SU-DHL-6 (cell line): ENCODE measurements around the gene CLIC5.

Experiments
- H2AFZ ChIP-seq: fragments of 200-600 bp; sonication (generic); 2 replicates; pipeline ENCODE4 v1.6.1; 2014; ENCODE audit warnings: low read depth, mild to moderate bottlenecking, moderate library complexity, mixed read lengths, antibody characterized with exemption, low read length; ENCODE audit not compliant: severe bottlenecking
- H3F3A ChIP-seq: fragments of 200-600 bp; shearing (Covaris generic); 2 replicates; pipeline ENCODE4 v1.6.0; 2016; ENCODE audit warnings: antibody characterized with exemption, mild to moderate bottlenecking; ENCODE audit not compliant: insufficient read depth
- H3K27ac ChIP-seq: fragments of 200-600 bp; sonication (generic); 2 replicates; pipeline ENCODE4 v1.5.1; 2016; ENCODE audit warnings: low read depth, mild to moderate bottlenecking, low read length, moderate library complexity, mixed read lengths
- H3K27me3 ChIP-seq: fragments of 200-600 bp; sonication (generic), shearing (Covaris generic); 2 replicates; pipeline ENCODE4 v1.6.0; 2014; ENCODE audit warnings: mild to moderate bottlenecking, low read length
- H3K36me3 ChIP-seq: fragments of 200-600 bp; sonication (generic); 2 replicates; pipeline ENCODE4 v1.6.1; 2014; ENCODE audit warnings: mild to moderate bottlenecking, low read length, mixed read lengths
- H3K4me2 ChIP-seq: fragments of 300-600, 200-600 bp; shearing (Covaris generic), sonication (generic); 2 replicates; pipeline ENCODE4 v1.6.0; 2014; ENCODE audit warnings: low read length, low read depth, mild to moderate bottlenecking; ENCODE audit not compliant: poor library complexity, severe bottlenecking
- H3K4me3 ChIP-seq: fragments of 200-600 bp; sonication (generic); 2 replicates; pipeline ENCODE4 v1.5.1; 2014; ENCODE audit warnings: antibody characterized with exemption, low read length, mild to moderate bottlenecking, mixed read lengths; ENCODE audit not compliant: insufficient read depth, poor library complexity, severe bottlenecking
- H3K79me2 ChIP-seq: fragments of 200-600 bp; sonication (generic); 2 replicates; pipeline ENCODE4 v1.6.1; 2014; ENCODE audit warnings: mild to moderate bottlenecking, low read length, moderate library complexity; ENCODE audit not compliant: insufficient read depth
- H3K9ac ChIP-seq: fragments of 200-600 bp; sonication (generic); 2 replicates; pipeline ENCODE4 v1.7.0; 2014; ENCODE audit warnings: mild to moderate bottlenecking, low read length
- H3K9me2 ChIP-seq: fragments of 200-600 bp; sonication (generic); replicated peaks from 2 replicates; pipeline ENCODE4 v1.6.1; 2014; ENCODE audit warnings: low read length; ENCODE audit not compliant: insufficient read depth
- H3K9me3 ChIP-seq: fragments of 200-600 bp; sonication (generic); 2 replicates; pipeline ENCODE4 v1.6.1; 2014; ENCODE audit warnings: low read length, mixed read lengths; ENCODE audit not compliant: insufficient read depth
- H4K20me1 ChIP-seq: fragments of 200-600 bp; sonication (generic); 2 replicates; pipeline ENCODE4 v1.6.1; 2014; ENCODE audit warnings: low read depth, mild to moderate bottlenecking, antibody characterized with exemption, low read length, moderate library complexity, mixed read lengths
- CTCF ChIP-seq: fragments of 200-600 bp; sonication (generic); IDR thresholded peaks from one replicate; pipeline ENCODE4 v1.5.1; 2017; ENCODE audit warnings: antibody characterized with exemption, mild to moderate bottlenecking, low read length, moderate library complexity; ENCODE audit not compliant: insufficient read depth, poor library complexity, severe bottlenecking
- EZH2phosphoT487 ChIP-seq: fragments of 200-600 bp; sonication (generic), shearing (Covaris generic); conservative IDR thresholded peaks from 2 replicates; pipeline ENCODE4 v1.6.1; 2018; ENCODE audit warnings: mild to moderate bottlenecking, antibody characterized with exemption, low read length, moderate library complexity, mixed read lengths

Gene CLIC5

GRCh38 chr6:45896783-45897441, 118.7 kb downstream of the CLIC5 start:
- Histone ChIP-seq H3K79me2 (no peaks in the 10 kb centered on the region), H3F3A (no peaks in the 10 kb centered on the region), H2AFZ (no peak overlapping the region), H4K20me1 (no peaks in the 10 kb centered on the region), H3K9ac (no peak overlapping the region), H3K4me3 (no peak overlapping the region), H3K9me2 (no peaks in the 10 kb centered on the region), H3K27ac (no peak overlapping the region), H3K27me3 (no peaks in the 10 kb centered on the region), H3K4me2 (no peak overlapping the region), H3K36me3 (no peaks in the 10 kb centered on the region), H3K9me3 (no peaks in the 10 kb centered on the region)
- no peak for TF ChIP-seq CTCF
- TF ChIP-seq EZH2phosphoT487, result no peak

DNA sequence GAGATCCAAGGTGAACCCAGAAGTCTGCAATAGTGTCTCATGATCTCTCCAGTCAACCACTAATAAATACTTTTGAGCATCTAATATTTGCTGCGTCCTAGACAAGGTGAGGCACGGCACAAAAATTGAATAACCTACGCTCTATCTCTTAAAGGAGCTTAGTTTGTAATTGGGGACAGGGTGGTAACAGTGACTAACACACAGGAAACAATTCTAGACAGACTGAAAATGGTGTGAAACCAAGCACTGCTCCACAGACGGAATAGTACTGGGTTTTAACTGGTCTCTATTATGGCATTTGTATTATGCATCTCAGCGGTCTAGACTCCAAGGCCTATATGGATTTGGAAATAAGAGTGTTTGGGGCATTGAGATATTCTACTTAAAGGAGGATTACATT, 120.1 kb downstream of the CLIC5 start:
- H3K27ac ChIP-seq, result no peak overlapping the region
- no peak overlapping the region for H3K4me3 ChIP-seq
- no peaks in the 10 kb centered on the region for H3K9me2 ChIP-seq
- H3F3A ChIP-seq, result no peaks in the 10 kb centered on the region
- no peaks in the 10 kb centered on the region for H3K79me2 ChIP-seq
- H3K9ac ChIP-seq, result no peak overlapping the region
- no peaks in the 10 kb centered on the region for H3K27me3 ChIP-seq
- no peak overlapping the region for H3K4me2 ChIP-seq
- H3K36me3 ChIP-seq, result no peaks in the 10 kb centered on the region
- H2AFZ ChIP-seq, result no peak overlapping the region
- no peaks in the 10 kb centered on the region for H4K20me1 ChIP-seq
- H3K9me3 ChIP-seq, result no peaks in the 10 kb centered on the region
- no peak for TF ChIP-seq CTCF
- TF ChIP-seq EZH2phosphoT487, result no peak

DNA sequence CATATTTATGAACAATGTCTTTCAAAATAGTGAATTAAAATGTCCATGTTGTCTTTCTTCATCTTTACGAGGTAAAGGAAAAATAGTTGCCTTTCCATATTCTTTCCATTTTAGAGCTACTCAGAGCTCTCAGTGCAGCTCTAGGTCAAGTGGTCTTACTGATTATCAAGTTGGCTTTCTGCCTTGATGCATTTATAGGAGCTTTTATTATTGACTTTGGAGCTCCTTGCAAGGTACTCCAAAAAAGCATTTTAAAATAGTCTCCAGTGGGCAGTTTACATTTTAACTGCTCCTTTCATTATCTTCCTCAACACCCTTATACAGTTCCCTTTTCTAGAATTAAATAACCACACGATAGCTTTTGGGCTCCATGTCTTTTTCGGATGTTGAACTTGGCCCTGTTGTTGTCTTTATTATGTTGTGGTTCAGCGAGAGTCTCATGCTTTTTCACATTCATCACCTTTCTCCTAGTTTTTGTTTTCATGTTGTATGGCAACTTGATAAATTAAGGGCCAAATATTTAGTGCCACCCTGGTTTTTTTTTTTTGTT, 122.9 kb downstream of the CLIC5 start:
- H3F3A ChIP-seq, result no peaks in the 10 kb centered on the region
- no peak for TF ChIP-seq CTCF
- no peak for TF ChIP-seq EZH2phosphoT487
- H3K36me3 ChIP-seq, result no peaks in the 10 kb centered on the region
- H3K9me2 ChIP-seq, result no peaks in the 10 kb centered on the region
- no peaks in the 10 kb centered on the region for H3K79me2 ChIP-seq
- no peaks in the 10 kb centered on the region for H3K9me3 ChIP-seq
- H4K20me1 ChIP-seq, result no peaks in the 10 kb centered on the region
- no peak overlapping the region for H3K4me2 ChIP-seq
- H3K9ac ChIP-seq, result no peak overlapping the region
- H3K27me3 ChIP-seq, result no peaks in the 10 kb centered on the region
- no peak overlapping the region for H2AFZ ChIP-seq
- no peak overlapping the region for H3K4me3 ChIP-seq
- no peak overlapping the region for H3K27ac ChIP-seq
